T-helper 1 cell treated with Interleukin-12 subunit alpha and Interleukin-12 subunit beta and Interleukin-4 antibody, amounts not matched to agents 30 ng/mL and 1 ng/mL, for 36 hours (primary cell): ENCODE results near the gene IL1R2. TPM values are rescaled to one million over a fixed set of nuclear protein-coding genes. Genes with fewer than 3 reads are reported as not detected.
"Not testable (repeated sequence)": the region's sequence is repeated elsewhere in the genome, so short reads cannot be mapped to it uniquely, and the experiment has no call there.

Source experiments
- intact Hi-C: fragments of 100-400 bp; cut with micrococcal nuclease; formaldehyde crosslinking; loops from one replicate; pipeline ENCODE4 v1.15.1; 2024
- total RNA-seq: library from RNA; stranded (reverse); gene quantifications from 2 replicates; pipeline ENCODE4 v1.2.3, GENCODE V29; 2022

Gene IL1R2
- total RNA-seq, 1 donor from 2014 or later: 1.4 TPM

DNA sequence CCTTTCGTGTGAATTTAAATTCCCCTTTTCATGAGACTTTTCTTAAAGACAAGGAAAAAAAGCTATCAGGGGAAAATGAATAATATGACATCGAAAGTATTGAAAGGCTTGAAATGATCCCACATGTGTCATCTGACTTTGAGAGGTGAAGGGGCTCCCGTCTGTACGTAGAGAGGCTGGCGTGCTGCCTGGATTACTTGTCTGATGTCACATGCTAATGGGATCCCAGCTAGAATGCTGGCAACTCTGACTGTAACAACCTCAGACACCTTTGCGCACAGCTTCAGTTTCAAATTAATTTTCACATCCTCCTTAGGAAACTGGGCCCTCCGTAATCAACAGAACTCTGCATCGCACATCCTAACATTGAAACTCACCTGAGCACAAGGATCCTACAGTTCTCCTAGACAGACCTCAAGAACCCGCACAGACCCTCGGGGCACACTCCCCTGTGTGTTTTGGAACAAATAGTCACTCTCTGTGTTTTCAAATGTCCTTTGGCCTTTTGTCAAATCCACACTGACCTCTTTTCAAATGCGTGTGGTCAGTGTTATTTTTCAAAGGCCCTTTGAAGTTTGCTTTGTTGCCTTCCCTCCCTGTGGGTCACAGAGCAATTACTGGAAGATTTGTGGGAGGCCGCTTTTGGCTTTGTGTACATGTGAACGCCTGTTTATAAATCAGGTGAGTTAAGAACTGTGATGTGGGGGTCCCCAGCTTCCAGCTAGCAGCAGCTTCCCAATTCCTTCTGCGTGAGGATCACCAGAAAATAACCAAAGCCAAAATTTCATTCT is 65.9 kb downstream of the IL1R2 start:
- intact Hi-C loops: no loop called here

DNA sequence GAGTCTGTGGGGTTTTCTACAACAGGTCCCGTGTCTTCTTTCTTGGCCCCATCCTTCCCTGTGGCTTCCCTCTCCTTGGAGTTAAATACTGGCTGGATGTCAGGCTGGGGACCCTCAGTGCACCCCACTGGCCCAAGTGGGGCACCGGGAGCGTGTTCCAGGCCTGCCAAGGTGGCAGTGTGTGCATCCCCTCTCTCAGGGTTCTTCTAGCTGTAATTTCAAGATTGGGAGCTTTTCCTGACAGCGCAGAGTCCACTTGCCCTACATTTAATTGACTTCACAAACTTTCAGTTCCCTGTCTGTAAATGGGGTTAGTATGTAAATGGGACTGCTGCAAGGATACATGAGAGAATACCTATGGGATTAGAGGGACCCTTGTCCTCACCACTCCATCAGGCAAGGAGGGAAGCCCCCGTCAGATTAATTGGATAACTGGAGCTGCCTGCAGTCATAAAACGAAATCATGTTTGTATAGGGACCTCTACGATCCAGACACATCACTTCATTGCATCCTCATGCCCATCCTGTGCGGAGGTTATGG is 66.6 kb downstream of the IL1R2 start:
- intact Hi-C loops: no loop called here

DNA sequence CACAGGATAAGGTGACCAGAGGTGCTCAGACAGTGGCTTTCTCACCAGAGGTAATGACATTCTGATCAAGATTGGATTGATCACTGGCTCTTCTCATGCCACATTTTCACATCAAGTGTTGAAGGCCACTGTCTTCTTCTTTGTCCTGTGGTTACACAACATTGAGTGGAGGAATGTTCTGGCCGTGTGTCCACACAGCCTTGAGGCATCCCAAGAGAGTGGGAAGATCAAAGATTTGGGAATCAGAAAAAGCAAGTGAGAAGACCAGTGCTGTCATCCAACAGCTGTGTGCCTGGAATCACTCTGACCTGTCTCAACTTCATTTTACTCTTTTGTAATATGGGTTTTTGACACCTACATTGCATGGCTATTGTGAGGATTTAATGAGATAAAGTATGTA is 67.4 kb downstream of the IL1R2 start:
- intact Hi-C loops: no loop called here

DNA sequence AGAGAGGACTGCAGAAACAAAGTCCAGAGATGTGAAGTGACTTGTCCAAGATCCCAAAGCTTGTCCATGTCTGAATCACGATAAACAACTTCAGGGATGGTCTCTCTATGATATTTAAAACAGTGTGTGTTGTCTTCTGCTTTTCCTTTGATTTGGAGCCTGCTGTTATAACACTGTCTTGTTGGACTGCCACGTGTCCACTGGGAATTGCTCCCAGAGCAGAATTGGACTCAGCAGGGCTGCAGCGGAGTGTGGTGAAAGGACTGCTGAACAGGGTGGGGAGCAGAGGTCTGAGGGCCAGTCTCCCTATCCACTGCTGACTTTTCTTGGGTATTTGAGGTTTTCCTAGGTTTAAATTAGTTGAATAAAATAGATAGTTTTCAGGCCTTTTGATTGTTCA is 68.3 kb downstream of the IL1R2 start:
- intact Hi-C loops: loop anchor here (5.0 kb wide), 1 partner anchor 42 kb away; no protein-coding TSS in a partner anchor

DNA sequence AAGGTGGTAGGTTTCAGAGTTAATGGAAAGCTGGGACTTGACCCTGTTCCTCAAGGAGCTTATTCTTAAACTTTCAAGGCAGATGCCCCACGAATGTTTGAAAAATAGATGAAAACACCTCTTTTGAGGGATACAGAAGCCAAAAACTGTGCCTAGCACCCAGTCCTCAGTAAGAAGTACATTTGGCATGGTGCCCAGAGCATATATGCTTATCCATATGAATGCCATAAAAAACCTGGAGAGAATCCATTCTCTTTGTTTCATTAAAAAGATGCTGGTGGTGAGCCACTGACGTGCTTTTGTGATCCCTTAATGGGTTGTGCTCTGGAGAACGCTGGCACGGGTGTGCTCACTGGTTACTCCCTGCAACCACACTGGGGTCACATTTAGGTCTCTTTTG is 69.0 kb downstream of the IL1R2 start:
- intact Hi-C loops: loop anchor here (5.0 kb wide), 1 partner anchor 42 kb away; no protein-coding TSS in a partner anchor

DNA sequence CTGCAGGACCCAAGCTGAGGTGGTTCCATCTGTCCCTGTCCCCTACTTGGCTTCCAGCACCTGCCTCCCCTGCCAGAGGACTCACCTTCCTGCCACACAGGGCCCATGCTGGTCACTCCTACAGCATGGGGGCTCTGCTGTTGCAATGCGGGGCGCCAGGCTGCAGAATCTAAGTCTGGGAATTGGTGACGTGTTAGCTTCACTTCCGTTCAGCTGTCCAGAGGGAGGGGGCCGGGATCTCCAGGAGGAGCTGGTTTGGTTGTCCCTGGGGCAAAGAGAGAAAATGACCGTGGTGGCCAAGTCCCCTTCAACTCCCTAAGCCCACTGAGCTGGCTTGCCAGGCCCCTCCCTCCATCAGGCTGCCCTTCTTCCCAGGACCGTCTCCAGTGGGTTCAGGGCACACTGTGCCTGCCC is 69.5 kb downstream of the IL1R2 start:
- intact Hi-C loops: loop anchor here (5.0 kb wide), 1 partner anchor 41 kb away; no protein-coding TSS in a partner anchor

DNA sequence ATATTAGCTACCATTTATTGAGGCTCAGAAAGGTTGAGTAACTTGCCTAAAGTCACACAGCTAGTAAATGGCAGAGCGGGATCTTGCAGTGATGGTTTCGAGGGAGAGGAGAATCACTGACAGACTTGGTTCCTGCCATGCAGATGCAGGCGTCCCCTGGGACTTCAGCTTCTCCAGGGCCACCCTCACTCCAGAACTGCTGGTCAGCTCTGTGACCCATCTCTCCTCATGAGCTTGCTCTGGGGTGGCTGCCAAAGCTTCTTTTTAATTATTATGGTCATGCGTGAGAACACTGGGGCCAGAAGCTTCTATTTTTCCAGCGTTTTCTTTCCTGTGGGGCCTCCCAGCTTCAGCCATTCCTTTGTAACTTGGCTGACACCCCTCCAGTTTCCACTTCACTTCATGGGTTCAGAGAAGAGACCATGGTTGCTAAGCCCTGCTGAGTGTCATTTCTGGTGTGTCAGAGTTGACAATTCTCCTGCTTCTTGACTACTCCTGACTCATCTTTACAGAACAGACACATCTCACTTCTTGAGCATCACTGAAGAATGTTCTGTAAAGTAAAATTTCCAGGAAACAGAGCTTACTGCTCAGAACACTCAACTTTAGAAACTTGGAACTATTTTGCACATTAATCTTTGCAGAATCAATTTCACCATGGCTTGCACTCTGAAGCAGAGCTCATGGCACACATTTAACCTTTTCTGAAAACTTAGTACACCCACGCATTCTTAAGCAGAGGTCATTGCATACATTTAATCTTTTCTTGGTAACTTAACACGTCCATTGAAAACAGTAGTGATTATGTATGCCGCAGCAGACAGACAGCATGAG is 70.4 kb downstream of the IL1R2 start:
- intact Hi-C loops: loop anchor here (1.0 to 5.0 kb wide), 2 partner anchors 21 to 40 kb away; no protein-coding TSS in a partner anchor

DNA sequence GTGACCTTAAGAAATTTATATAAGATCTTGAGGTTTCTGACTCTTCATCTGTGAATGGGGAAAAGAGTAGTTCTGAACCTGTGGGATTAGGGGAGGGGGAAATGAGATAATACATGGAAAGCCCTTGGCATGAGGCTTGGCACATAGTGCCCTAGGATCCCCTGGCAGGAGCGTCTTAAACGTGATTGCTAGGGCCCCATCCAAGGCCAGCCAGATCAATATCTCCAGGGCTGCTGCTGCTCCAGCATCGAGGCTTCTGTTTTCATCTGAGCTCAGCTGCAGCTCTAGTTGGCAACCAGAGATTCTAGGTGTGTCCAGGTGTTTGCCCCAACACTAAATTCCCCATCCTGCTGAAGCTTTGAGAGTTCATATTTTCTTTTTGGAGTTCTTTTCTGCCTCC is 71.0 kb downstream of the IL1R2 start:
- intact Hi-C loops: loop anchor here (1.0 to 5.0 kb wide), 3 partner anchors 20 to 44 kb away; no protein-coding TSS in a partner anchor

DNA sequence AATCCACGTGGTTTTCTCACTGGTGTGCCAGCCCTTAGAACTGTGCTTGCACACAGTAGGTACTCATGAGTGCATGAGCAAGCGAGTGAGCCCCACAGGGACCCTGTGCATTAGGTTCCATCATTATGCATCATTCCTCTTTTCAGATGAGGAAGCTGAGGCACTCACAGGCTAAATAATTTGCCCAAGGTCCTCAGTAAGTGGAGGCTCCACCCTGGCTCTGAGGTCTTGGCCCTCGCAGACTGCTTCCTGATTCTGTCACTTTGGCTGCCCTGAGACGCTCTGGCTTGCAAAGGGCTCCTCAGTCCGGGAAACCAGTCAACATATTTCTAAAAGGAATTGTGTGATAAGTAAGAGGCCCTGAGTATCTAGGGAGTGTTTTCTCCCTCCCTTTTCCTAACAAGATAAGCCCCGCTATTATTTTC is 71.7 kb downstream of the IL1R2 start:
- intact Hi-C loops: loop anchor here (1.0 to 5.0 kb wide), 2 partner anchors 39 to 44 kb away; no protein-coding TSS in a partner anchor

DNA sequence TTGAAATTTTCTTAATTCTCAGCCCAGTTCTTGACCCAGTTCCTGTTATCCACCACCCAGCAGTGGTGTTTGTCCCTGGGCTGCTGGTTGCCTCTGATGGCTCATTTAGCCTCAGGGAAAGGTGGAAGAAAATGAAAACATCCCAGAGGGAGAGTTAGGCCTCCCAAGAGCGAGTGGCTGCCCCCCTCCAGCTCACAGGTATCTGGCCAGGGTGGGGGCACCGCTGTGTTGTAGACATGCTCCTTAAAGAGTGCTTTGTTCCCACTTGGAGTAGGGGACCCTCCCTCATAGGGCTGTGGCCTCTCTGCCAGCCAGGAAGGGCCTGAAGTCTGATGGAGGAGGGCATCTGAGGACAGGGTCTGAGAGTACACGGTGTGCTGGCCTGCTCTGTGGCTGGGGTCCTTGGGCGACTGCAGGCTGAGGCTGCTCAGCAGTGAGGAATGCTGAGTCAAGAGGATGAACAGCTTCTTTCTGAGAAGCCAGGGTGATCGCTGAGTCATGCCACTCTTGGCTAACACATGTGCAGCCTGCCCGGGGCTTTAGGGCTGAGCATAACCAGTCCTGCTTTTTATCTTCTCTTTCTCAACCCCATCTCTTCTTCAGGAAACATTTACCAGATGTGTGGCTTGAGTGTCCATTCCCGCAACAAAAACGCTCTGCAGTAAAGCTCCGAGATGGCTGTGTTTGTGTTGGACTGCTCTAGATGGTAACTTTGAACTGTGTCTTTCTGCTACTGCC is 72.3 kb downstream of the IL1R2 start:
- intact Hi-C loops: loop anchor here (1.0 to 5.0 kb wide), 2 partner anchors 38 to 45 kb away; no protein-coding TSS in a partner anchor

DNA sequence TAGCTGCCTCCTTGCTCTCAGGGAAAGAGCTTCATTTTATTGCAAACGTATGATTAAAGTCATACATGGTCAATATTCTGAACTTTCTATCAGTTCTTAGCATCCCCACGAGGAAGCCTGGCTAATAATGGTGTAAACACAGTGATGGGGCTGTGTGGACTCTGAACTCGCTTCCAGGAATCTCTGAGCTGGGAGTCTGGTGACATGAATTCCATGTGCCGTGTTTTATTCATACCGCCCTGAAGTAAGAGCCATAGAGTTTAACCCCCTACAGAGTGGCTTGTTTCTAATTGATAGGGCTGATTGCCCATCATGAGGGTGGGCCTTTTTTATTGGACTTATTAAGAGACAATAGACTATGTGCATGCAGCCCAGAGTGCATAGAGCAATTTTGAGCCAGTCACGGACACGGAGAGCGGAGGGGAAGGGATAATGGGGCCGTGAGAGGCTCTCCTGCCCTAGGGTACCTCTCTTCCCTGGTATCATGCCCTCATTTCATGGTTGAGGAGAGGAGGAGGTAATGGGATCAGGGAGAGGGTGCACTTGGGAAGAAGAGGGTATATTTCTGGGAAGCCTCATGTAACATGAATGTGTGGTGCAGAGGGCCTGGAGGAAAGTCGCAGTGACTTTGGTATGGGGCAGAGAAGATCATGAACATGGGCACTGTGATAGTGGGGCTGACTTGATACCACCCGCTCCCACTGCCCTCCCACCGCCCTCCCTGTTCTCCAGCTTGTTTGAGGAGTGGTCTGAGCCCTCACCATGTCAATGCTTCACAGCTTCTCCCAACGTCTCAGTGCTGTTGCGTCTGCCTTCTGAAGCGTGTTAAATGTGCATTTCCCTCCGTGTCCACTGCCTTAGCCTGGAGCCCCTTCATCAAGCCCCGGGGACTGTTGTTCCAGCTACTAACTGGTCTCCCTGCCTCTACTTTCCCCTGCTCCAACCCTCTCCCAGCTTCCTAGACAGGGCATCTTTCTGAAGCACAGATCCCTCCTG is 73.2 kb downstream of the IL1R2 start:
- intact Hi-C loops: loop anchor here (5.0 kb wide), 1 partner anchor 37 kb away; no protein-coding TSS in a partner anchor

DNA sequence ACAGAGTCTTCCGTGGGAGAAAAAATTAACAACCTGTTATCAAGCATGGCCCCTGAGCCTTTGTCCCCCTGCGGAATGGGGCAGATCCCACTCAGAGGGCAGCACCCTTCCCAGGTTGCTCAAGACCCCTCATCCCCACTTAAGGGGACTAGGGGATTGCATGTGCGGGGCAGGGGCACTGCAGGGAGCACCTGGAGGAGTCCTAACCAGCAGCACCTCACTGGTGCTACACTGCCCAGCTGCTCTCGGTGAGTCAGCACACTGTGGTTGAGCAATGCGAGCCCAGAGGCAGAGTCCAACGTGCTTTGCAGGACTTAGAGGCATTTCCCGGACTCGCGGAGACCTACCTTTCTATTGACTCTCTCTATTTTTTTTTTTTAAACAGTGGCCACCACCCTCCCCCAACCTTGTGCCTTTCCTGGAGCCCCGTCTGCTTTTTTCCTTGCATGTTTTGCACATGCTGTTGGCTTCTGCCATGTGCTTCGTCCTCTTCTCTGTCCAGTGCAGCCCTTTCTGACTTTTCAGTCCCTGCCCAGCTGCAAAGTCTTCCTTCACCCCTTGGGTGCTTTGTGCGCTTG is 74.0 kb downstream of the IL1R2 start:
- intact Hi-C loops: no loop called here

DNA sequence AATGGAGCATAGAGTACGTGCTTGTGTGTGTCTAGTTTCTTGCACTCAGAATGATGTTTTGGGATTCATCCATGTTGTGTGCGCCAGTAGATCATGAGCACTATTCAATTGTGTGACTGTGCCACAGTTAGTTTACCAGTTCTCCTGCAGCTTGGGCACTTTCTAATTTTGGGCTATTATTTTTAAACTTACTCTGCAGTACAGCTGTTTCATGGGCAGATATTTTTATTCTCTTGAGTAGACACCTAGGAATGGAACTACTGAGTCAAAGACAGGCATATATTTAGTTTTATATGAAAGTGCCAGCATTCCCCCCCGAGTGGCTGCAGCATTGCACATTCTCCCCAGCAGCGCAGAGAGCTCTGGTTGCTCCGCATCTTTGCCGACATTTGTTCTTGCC is 74.8 kb downstream of the IL1R2 start:
- intact Hi-C loops: no loop called here

DNA sequence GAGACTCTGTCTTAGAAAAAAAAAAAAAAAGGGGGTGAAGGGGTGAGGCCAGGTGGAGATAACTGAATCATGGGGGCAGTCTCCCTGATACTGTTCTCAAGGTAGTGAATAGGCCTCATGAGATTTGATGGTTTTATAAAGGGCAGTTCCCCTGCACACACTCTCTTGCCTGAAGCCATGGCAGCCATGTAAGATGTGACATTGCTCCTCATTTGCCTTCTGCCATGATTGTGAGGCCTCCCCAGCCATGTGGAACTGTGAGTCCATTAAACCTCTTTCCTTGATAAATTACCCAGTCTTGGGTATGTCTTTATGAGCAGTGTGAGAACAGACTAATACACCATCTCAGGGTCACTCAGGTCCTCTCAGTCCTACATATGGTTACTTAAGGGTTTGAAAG is 76.4 kb downstream of the IL1R2 start:
- intact Hi-C loops: not testable (repeated sequence)

DNA sequence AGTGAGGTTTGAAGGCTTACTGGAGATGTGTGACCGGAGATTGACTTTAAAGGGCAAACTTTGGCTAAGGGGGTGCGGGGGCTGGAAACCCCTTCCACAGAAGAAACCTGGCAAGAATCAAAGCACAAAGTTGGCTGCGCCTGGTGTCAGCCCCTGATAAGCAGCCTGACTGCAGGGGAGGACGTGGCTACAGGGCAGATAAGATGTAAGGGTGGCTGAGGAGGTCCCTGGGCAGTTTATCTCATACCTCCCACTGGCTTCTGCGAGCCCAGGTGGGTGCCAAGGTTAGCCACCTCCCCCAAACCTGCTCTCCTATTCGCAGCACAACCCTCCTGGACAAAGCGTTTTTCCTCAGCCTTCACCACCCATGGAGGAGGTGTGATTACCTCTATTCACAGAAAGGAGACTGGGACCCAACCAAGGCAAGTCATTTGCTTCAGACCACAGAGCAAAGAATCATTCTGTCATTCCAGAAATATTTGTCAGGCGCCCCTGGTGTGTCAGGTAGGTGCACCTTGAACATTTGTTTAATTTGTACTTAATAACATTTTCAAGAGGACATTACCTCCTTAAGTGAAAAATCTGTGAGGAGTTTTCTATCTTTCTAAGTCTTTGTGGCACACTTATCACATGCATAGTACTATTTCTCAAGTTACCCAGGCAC is 77.7 kb downstream of the IL1R2 start:
- intact Hi-C loops: no loop called here

DNA sequence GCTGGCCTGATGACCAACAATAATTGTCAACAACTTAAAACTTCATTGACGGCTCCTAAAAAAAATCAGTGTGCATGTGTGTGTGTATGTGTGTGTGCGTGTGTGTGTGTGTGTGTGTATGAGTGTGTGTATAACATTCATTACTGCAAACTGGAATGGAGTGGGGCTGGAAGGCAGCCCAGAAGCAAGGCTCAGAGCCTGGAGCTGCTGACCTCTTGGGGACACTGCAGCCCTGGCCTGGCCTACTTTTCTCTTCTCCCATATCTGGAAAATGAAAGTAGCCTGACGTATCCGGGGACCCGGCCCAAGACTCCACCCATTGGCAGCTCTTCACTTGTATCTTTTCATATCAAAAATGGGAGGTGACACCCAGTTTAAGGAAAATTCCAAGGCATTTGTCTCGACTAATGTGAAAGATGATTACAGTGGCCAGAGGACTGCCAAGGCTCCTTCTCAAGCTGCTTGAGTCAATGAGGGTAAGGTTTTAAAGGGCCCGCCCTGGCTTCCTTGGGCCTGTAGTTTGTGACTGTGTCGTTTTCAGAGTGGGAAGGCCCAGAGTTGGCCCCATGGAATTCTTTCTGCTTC is 78.4 kb downstream of the IL1R2 start:
- intact Hi-C loops: no loop called here

DNA sequence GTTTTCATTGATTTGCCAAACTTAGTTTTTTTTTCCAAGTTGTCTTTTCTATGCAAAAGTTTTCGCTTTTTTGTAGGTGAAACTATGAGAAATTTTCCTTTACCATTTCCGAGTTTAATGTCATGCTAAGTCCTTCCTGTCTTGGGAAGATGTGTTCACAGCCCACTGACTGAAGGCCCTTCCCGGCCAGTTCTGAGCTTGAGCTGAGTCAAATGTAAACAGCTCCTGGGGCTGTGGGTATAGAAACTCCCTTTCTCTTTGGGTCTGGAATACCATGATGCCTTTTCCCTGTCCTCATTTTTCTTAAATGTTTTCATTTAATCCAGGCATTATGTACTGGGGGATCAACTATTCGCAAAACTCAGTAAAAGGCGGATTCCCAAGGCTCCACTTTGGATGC is 81.0 kb downstream of the IL1R2 start:
- intact Hi-C loops: no loop called here

DNA sequence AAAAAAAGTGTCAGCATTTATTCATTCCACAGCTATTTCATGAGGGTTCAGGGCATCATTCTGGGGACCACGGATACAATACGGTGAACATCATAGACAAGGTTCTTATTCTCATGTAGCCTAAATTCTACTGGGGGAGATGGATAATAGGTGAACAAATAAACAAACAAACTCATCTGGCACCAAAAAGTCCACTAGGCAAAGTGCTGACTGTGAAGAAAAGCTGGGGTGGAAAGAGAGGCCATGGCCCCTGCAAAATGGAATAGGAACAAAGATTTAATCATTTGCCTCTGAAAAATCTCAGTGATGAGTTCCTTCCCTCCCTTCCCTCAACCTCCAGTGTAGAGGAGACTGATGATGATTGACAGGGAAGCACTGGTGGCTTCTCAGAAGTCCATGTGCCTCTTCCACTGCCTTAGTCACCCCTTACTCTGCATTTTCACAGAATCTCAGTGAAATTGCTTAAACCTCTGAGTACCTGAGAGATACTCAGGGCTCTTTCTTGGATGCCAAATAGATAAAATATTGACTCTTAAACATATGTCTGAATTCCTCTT is 81.5 kb downstream of the IL1R2 start:
- intact Hi-C loops: no loop called here
